ENCODE measurements around the gene FAM234B. TPM values are rescaled to one million over a fixed set of nuclear protein-coding genes. Genes with fewer than 3 reads are reported as not detected.
A peak's percentile ranks its signal among the peaks of the same experiment; 100 is the strongest.

The FAM234B gene
- total and polyA plus RNA-seq, 8 donors: 1.1 to 4.6 (median 3.7) TPM

DNA sequence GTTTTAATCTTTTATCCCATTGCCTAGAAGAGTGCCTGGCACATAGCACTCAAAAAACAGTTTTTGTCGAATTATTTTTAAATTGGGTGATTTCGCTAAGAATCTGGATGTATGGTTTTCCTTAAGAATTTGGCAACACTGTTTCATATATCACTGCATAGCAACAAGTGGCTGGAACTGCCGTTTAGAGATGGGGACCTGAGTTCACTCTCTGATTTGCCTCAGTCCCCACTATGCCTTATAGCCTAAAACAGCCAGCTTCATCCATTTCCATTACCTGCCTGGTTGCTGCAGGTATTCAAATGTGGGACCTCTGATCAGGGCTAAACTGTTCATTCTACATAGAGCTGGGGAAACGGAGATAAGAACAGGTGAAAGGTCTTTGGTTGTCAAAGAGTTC is 45.9 kb upstream of the FAM234B start:
- 59 to 64% methylated on average over 4 of the region's 4 CpGs for WGBS, 2 donors
- no peaks in the 10 kb centered on the region for H3K27me3 ChIP-seq
- H3K27ac ChIP-seq: no peak overlapping the region
- intact Hi-C loops (cut with DNase I): no loop called here
- peak overlapping the region in 2 of 4 donors; percentile 75 to 78 for H3K4me3 ChIP-seq
- DNase-seq (no peak), ATAC-seq (no peak), FAIRE-seq (no peak)
- H3K36me3 ChIP-seq: no peaks in the 10 kb centered on the region
- TF ChIP-seq CTCF (IDR thresholded peaks at IDR 0.05): no peak
- peaks cover 6 to 19% (median 16%) of the 10 kb centered on the region in 3 donors for H3K4me1 ChIP-seq
- no peaks in the 10 kb centered on the region for H3K9me3 ChIP-seq

DNA sequence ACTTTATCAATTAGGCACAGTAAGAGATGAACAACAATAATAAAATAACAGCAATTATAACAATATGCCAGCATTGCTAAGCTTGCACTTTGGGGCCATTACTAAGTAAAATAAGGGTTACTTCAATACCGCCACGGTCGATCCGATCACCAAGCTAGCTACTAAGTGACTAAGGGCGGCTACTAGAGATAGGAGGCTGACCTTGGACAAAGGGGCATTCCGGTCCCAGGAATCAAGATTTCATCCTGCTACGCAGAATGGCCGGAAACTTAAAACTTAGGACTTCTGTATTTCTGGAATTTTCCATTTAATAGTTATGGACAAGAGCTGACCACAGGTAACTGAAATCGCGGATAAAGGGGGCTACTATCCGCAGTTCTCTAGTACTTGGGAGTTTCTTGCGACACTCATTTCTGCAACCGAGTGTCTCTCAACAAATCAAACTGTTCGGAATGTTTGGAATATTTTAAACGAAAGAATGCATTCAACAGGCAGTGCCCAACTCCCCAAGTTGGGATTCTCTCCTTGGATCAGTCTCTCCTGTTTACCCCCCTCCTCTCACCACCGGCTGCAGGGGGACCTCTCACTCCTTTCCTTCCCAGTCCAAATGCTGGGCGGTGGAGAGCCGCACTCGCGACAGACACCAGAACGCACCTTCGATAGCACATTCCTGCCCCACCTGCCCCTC is 44.8 kb upstream of the FAM234B start:
- DNase-seq (peak in 3 of 6 donors; percentile 18 to 41 (median 23)), FAIRE-seq (no peak)
- intact Hi-C loops (cut with DNase I): no loop called here

DNA sequence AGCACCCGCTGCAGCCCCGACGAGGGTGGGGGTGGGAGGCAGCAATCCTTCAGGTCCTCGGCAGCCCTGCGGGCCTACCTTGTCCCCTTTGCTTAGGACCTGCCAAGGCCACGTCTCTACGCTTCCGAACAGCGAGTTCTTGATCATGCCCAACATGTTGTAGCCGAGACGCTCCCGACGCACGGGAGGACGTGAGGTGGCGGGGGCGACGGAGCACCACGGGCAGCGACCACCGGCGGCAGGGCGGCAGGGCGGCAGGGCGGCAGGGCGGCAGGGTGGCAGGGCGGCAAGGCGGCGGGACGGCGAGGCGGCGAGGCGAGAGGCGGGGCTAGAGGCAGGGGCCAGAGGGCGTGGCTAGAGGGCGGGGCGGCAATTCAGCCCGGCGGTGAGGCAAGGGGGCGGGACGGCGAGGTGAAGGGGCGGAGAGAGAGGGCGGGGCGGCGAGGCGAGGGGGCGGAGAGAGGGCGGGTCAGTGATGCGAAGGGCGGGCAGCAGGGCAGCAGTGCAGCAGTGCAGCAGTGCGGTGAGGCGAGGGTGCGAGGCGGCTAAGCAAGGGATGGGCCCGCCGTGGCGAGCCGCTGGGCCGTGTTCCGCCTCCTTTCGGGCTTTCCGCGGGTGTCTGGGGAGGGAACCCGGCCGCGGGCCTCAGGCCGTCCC is 44.1 kb upstream of the FAM234B start, which contains the start of gene HEBP1:
HEBP1 (minus strand) TSS at position 307 of the 657 bp plus-strand sequence; CDS start at position 156, 151 bp downstream.
- ATAC-seq (peak; percentile 91 to 97 (median 93)), DNase-seq (peak; percentile 93 to 99 (median 97)), FAIRE-seq (no peak)
- 1% methylated on average over 38 to 69 of the region's 69 CpGs for WGBS, 2 donors
- peak within 1 kb of the TSS; percentile 64 to 78 (median 70) for H3K4me3 ChIP-seq
- no peaks in the 10 kb centered on the region for H3K9me3 ChIP-seq
- no peak for TF ChIP-seq CTCF (IDR thresholded peaks at IDR 0.05)
- intact Hi-C loops (cut with DNase I): no loop called here
- peak within 1 kb of the TSS; percentile 60 to 92 (median 83) for H3K27ac ChIP-seq
- no peaks in the 10 kb centered on the region for H3K27me3 ChIP-seq
- peaks cover 6 to 16% (median 16%) of the 10 kb centered on the region in 3 donors for H3K4me1 ChIP-seq
- H3K36me3 ChIP-seq: no peaks in the 10 kb centered on the region

More for the DNA sequence above, 44.8 kb upstream of the FAM234B start:
- peak overlapping the region; percentile 55 to 78 (median 70) for H3K4me3 ChIP-seq
- WGBS, 2 donors: 2 to 3% methylated on average over 22 of the region's 22 CpGs
- no peaks in the 10 kb centered on the region for H3K9me3 ChIP-seq
- H3K27ac ChIP-seq: peak overlapping the region; percentile 25 to 75 (median 58)
- H3K36me3 ChIP-seq: no peaks in the 10 kb centered on the region
- TF ChIP-seq CTCF (IDR thresholded peaks at IDR 0.05): no peak
- H3K4me1 ChIP-seq: peaks cover 6 to 18% (median 16%) of the 10 kb centered on the region in 3 donors
- ATAC-seq: peak; percentile 3 to 25 (median 14)
- H3K27me3 ChIP-seq: no peaks in the 10 kb centered on the region

GRCh38 chr12:13000616-13000924 is 43.6 kb upstream of the FAM234B start:
- DNase-seq (peak in 1 of 6 donors; percentile 24), FAIRE-seq (no peak), ATAC-seq (peak; percentile 30 to 47 (median 38))
- TF ChIP-seq CTCF (IDR thresholded peaks at IDR 0.05): no peak
- 0% methylated on average over 14 to 16 of the region's 16 CpGs for WGBS, 2 donors
- Histone ChIP-seq H3K27me3 (no peaks in the 10 kb centered on the region), H3K4me1 (peaks cover 6 to 20% (median 16%) of the 10 kb centered on the region in 3 donors), H3K9me3 (no peaks in the 10 kb centered on the region), H3K36me3 (no peaks in the 10 kb centered on the region), H3K4me3 (peak overlapping the region; percentile 64 to 78 (median 70)), H3K27ac (peak overlapping the region; percentile 60 to 92 (median 83))
- intact Hi-C loops (cut with DNase I): no loop called here

Data from pancreas (tissue), 10 donors.